Measurements from ENCODE around the gene RAPGEF2. TPM values are rescaled to one million over a fixed set of nuclear protein-coding genes. Genes with fewer than 3 reads are reported as not detected.
A peak's percentile ranks its signal among the peaks of the same experiment; 100 is the strongest.

The RAPGEF2 gene
- total and polyA plus RNA-seq, 9 of the 15 experiments (the other 6 are each of a cell fraction or from before 2014, with no cell fraction given), result 3.1 to 32.6 (median 23.1) TPM

GRCh38 chr4:159178151-159178546 is 75.3 kb downstream of the RAPGEF2 start:
- no peaks in the 10 kb centered on the region for H3K36me3 ChIP-seq (ENCODE audit: control insufficient read depth, insufficient read depth, low read length)
- 62% methylated on average over 2 of the region's 2 CpGs for WGBS (ENCODE audit: insufficient coverage, low coverage, missing lambda C conversion rate)
- peaks cover 24% of the 10 kb centered on the region for H4K20me1 ChIP-seq (replicated peaks; ENCODE audit: control insufficient read depth, insufficient read depth, low read length)
- intact Hi-C loops (cut with micrococcal nuclease) (loop anchor here (5.0 kb wide), 2 partner anchors 269 to 276 kb away; no protein-coding TSS in a partner anchor), in situ Hi-C loops (cut with MboI) (no loop called here)
- no peak for DNase-seq (ENCODE audit: extremely low read depth in 1 of 4, low spot score in 3 of 4)
- H3K27me3 ChIP-seq (ENCODE audit: control insufficient read depth in 2 of 2, insufficient read depth in 2 of 2, low read length in 2 of 2), result no peaks in the 10 kb centered on the region
- H3K4me2 ChIP-seq (ENCODE audit: insufficient read depth, low read length), result no peak overlapping the region
- no peak for ATAC-seq
- no peak for FAIRE-seq
- no peak overlapping the region for H2AFZ ChIP-seq (ENCODE audit: low read depth, low read length)
- peaks cover 3 to 17% of the 10 kb centered on the region in 2 experiments; a peak in 3 of 5 replicates for H3K4me1 ChIP-seq (replicated peaks in 1 of 2; ENCODE audit: control insufficient read depth in 2 of 2, insufficient read depth in 2 of 2, low read length in 2 of 2)
- no peaks in the 10 kb centered on the region for H3K9me3 ChIP-seq (replicated peaks; ENCODE audit: control insufficient read depth, insufficient read depth, low read depth, low read length)
- TF ChIP-seq CEBPB (tag; IDR thresholded peaks at IDR 0.05) (peak; percentile 74), CEBPG (CRISPR knock-in tag; IDR thresholded peaks at IDR 0.05) (no peak), CEBPG (tag; conservative IDR thresholded peaks at IDR 0.05 in 1 of 2, IDR thresholded peaks at IDR 0.05 in 1 of 2) (peak; percentile 24 to 53; a peak in 2 of 4 replicates), HMGXB4 (CRISPR knock-in tag; IDR thresholded peaks at IDR 0.05) (no peak)
- BruUV-seq (replicated peaks), result no TSS peak
- no peaks in the 10 kb centered on the region for H3K9me1 ChIP-seq (ENCODE audit: control insufficient read depth, insufficient read depth, low read length)
- no peak overlapping the region for H3K27ac ChIP-seq (ENCODE audit: extremely low read depth, low read depth, low read length)
- ChIA-PET CTCF (ENCODE audit: low intra/inter-chr PET ratio) (no interaction called here), POLR2A (interaction anchor here (1.1 kb wide), 1 partner anchor 11 kb away, joined by 3 read pairs; no protein-coding TSS in a partner anchor)
- no peak overlapping the region for H3K9ac ChIP-seq (ENCODE audit: insufficient read depth in 1 of 2, low read depth in 2 of 2, low read length in 2 of 2)
- H3K4me3 ChIP-seq, result no peak overlapping the region
- peaks cover 77% of the 10 kb centered on the region for H3K79me2 ChIP-seq (ENCODE audit: control insufficient read depth, insufficient read depth, low read length)
